B cell (primary cell): ENCODE results near the gene RAB6B. TPM values are rescaled to one million over a fixed set of nuclear protein-coding genes. Genes with fewer than 3 reads are reported as not detected.

Experiments
- ATAC-seq: fragments of 200-7000 bp; cut with Tn5 transposase; one replicate; pipeline ENCODE4 v1.10.0; 2021; ENCODE audit warnings: low read depth, mild to moderate bottlenecking, moderate number of reproducible peaks, moderate library complexity
- CTCF ChIA-PET: fragments of 350-600 bp; sonication (Branson Sonifier 250); formaldehyde crosslinking; loops from one replicate; lab custom pipeline; 2021; ENCODE audit warnings: antibody characterized with exemption, inconsistent platforms; lab: Charles Lee
- POLR2A ChIA-PET: fragments of 350-600 bp; sonication (Branson Sonifier 250); formaldehyde crosslinking; loops from one replicate; lab custom pipeline; 2021; ENCODE audit warnings: antibody characterized with exemption; lab: Charles Lee
- DNase-seq: peaks from one replicate; pipeline ENCODE4 v3.0.0; 2013
- H2AFZ ChIP-seq: 2 replicates; pipeline ENCODE4 v1.6.1; 2012; ENCODE audit warnings: mild to moderate bottlenecking, low read depth, low read length; ENCODE audit not compliant: insufficient read depth, poor library complexity, severe bottlenecking
- H3K27ac ChIP-seq, 2 donors: 1 replicate in 1 of 2; 2 replicates in 1 of 2; pipeline ENCODE4 v1.5.1; 2012 to 2013; ENCODE audit warnings: low read length in 2 of 2, mild to moderate bottlenecking in 2 of 2, moderate library complexity in 1 of 2
- H3K27me3 ChIP-seq, 4 experiments: fragments of 200-600 bp in 1 of 4; sonication (generic) in 1 of 4; replicated peaks in 1 of 4; 1 replicate in 2 of 4; 2 replicates in 2 of 4; pipeline versions ENCODE4 v1.6.1 to v1.7.0; 2013 to 2016; ENCODE audit warnings: low read length in 3 of 4, mild to moderate bottlenecking in 2 of 4, mixed read lengths in 1 of 4, moderate library complexity in 1 of 4; ENCODE audit not compliant: insufficient read depth in 4 of 4, control insufficient read depth in 3 of 4; ENCODE audit errors: control extremely low read depth in 1 of 4
- H3K36me3 ChIP-seq, 2 experiments: replicated peaks in 1 of 2; 1 replicate in 1 of 2; 2 replicates in 1 of 2; pipeline versions ENCODE4 v1.6.1 to v1.7.1; 2013; ENCODE audit warnings: low read length in 1 of 2; ENCODE audit not compliant: insufficient read depth in 2 of 2, control insufficient read depth in 1 of 2; ENCODE audit errors: control extremely low read depth in 1 of 2, extremely low read depth in 1 of 2
- H3K4me1 ChIP-seq, 2 donors: fragments of 200-600 bp in 1 of 2; sonication (generic) in 1 of 2; 1 replicate in 1 of 2; 2 replicates in 1 of 2; pipeline versions ENCODE4 v1.5.1 to v1.6.1; 2013 to 2017; ENCODE audit warnings: low read length in 2 of 2; ENCODE audit not compliant: control insufficient read depth in 2 of 2, insufficient read depth in 2 of 2
- H3K4me2 ChIP-seq: replicated peaks from 2 replicates; pipeline ENCODE3; 2012; ENCODE audit warnings: mild to moderate bottlenecking, low read depth, low read length; ENCODE audit not compliant: poor library complexity, severe bottlenecking
- H3K4me3 ChIP-seq, 5 experiments: fragments of 200-600 bp in 1 of 5; sonication (generic) in 1 of 5; 1 replicate in 3 of 5; 2 replicates in 2 of 5; pipeline versions ENCODE4 v1.5.1 to v1.7.0; 2011 to 2016; ENCODE audit warnings: low read length in 4 of 5, mild to moderate bottlenecking in 4 of 5, low read depth in 2 of 5, control low read depth in 1 of 5, moderate library complexity in 1 of 5; ENCODE audit not compliant: insufficient read depth in 1 of 5; ENCODE audit errors: control extremely low read depth in 1 of 5, extremely low read depth in 1 of 5
- H3K79me2 ChIP-seq: fragments of 200-600 bp; sonication (generic); one replicate; pipeline ENCODE4 v1.6.0; 2016; ENCODE audit warnings: low read length; ENCODE audit not compliant: control insufficient read depth, insufficient read depth
- H3K9ac ChIP-seq: fragments of 200-600 bp; sonication (generic); 2 replicates; pipeline ENCODE4 v1.6.1; 2017; ENCODE audit warnings: mild to moderate bottlenecking, low read length, moderate library complexity
- H3K9me3 ChIP-seq, 3 donors: one replicate each; pipeline versions ENCODE4 v1.6.1 to v1.7.1; 2013; ENCODE audit warnings: low read length in 2 of 3; ENCODE audit not compliant: control insufficient read depth in 2 of 3, insufficient read depth in 1 of 3; ENCODE audit errors: control extremely low read depth in 1 of 3
- H4K20me1 ChIP-seq: 2 replicates; pipeline ENCODE4 v1.6.0; 2012; ENCODE audit warnings: mild to moderate bottlenecking, low read length; ENCODE audit not compliant: insufficient read depth, control insufficient read depth, poor library complexity, severe bottlenecking
- H3K27ac Mint-ChIP-seq: one replicate; pipeline ENCODE4 v1.8.0; 2021; ENCODE audit warnings: mixed read lengths
- H3K27me3 Mint-ChIP-seq: one replicate; pipeline ENCODE4 v1.8.0; 2021; ENCODE audit warnings: mixed read lengths
- H3K4me1 Mint-ChIP-seq: one replicate; pipeline ENCODE4 v1.8.0; 2021; ENCODE audit warnings: mixed read lengths
- H3K4me3 Mint-ChIP-seq: one replicate; pipeline ENCODE4 v1.8.0; 2021; ENCODE audit warnings: mixed read lengths
- H3K9me3 Mint-ChIP-seq: one replicate; pipeline ENCODE4 v1.8.0; 2022; ENCODE audit warnings: mixed read lengths; ENCODE audit not compliant: insufficient read depth
- EZH2 ChIP-seq: IDR thresholded peaks from 2 replicates; pipeline ENCODE4 v1.6.1; 2012; ENCODE audit warnings: borderline replicate concordance, low read depth, mild to moderate bottlenecking, moderate library complexity, low read length; ENCODE audit not compliant: insufficient read depth, poor library complexity, severe bottlenecking
- WGBS: methylation state at CpG from one replicate; pipeline ENCODE4 v1.1.5; 2013; ENCODE audit warnings: missing lambda C conversion rate; ENCODE audit not compliant: insufficient coverage; 5-methylcytosine and 5-hydroxymethylcytosine counted together
- intact Hi-C: fragments of 100-400 bp; cut with micrococcal nuclease; formaldehyde crosslinking; loops from one replicate; pipeline ENCODE4 v1.10.0; 2022
- polyA plus RNA-seq: library from polyadenylated mRNA; depleted of rRNA; stranded (reverse); fragments of >200 nt; gene quantifications from 2 replicates; pipeline ENCODE4 v1.2.3, GENCODE V29; 2012
- total RNA-seq, 2 donors: library from RNA; stranded (reverse); fragments of 120-200 nt in 1 of 2; gene quantifications; 1 replicate in 1 of 2; 2 replicates in 1 of 2; pipeline versions ENCODE4 v1.2.3 to v1.2.4, GENCODE V29; 2013 to 2022
- TF ChIP-seq, protein P1 (sequence below): fragments of 200-600 bp; IDR thresholded peaks from one replicate; pipeline ENCODE4 v1.8.0; 2022; ENCODE audit warnings: antibody characterized with exemption, mild to moderate bottlenecking

The RAB6B gene
- total and polyA plus RNA-seq, 2 donors (not counting 1 experiment from before 2014, with no cell fraction given) = not detected

DNA sequence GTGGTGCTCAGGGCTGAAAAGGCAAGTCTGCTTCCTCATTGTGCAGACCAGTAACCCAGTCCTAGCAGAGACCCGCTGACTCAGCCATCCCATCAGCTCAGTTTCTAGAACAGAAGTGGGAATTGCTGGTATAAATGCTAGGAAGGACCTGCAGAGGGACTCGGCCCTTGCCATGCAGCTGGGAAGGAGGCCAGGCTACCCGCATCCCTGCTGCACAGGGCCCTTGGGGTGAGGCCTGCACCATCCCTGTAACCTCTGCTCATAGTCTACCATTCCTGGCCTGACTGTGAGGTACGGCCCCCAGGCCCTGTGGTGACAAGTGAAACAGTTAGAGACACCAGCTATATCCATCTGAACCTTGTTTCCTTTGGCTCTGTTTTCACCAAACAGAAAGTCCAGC lies 23.5 kb downstream of the RAB6B start:
- no peak overlapping the region for H3K27ac Mint-ChIP-seq
- H3K9me3 Mint-ChIP-seq = no peaks in the 10 kb centered on the region
- 96% methylated on average over 4 of the region's 4 CpGs for WGBS
- no peak for TF ChIP-seq EZH2
- TF ChIP-seq, protein P1, sequence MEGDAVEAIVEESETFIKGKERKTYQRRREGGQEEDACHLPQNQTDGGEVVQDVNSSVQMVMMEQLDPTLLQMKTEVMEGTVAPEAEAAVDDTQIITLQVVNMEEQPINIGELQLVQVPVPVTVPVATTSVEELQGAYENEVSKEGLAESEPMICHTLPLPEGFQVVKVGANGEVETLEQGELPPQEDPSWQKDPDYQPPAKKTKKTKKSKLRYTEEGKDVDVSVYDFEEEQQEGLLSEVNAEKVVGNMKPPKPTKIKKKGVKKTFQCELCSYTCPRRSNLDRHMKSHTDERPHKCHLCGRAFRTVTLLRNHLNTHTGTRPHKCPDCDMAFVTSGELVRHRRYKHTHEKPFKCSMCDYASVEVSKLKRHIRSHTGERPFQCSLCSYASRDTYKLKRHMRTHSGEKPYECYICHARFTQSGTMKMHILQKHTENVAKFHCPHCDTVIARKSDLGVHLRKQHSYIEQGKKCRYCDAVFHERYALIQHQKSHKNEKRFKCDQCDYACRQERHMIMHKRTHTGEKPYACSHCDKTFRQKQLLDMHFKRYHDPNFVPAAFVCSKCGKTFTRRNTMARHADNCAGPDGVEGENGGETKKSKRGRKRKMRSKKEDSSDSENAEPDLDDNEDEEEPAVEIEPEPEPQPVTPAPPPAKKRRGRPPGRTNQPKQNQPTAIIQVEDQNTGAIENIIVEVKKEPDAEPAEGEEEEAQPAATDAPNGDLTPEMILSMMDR = no peak
- ChIA-PET POLR2A (no interaction called here), CTCF (no interaction called here)
- Histone ChIP-seq H3K79me2 (no peaks in the 10 kb centered on the region), H2AFZ (no peak overlapping the region), H3K36me3 (no peaks in the 10 kb centered on the region), H3K27ac (no peak overlapping the region), H3K27me3 (peaks cover 0 to 2% (median 0%) of the 10 kb centered on the region in 4 experiments), H3K4me3 (no peak overlapping the region), H3K4me1 (no peaks in the 10 kb centered on the region), H3K9ac (no peak overlapping the region), H3K9me3 (peaks cover 0 to 5% (median 0%) of the 10 kb centered on the region in 3 donors), H3K4me2 (no peak overlapping the region), H4K20me1 (no peaks in the 10 kb centered on the region)
- H3K4me1 Mint-ChIP-seq = no peaks in the 10 kb centered on the region
- peaks cover 35% of the 10 kb centered on the region for H3K27me3 Mint-ChIP-seq
- ATAC-seq (no peak), DNase-seq (no peak)
- intact Hi-C loops = no loop called here
- H3K4me3 Mint-ChIP-seq = no peak overlapping the region

DNA sequence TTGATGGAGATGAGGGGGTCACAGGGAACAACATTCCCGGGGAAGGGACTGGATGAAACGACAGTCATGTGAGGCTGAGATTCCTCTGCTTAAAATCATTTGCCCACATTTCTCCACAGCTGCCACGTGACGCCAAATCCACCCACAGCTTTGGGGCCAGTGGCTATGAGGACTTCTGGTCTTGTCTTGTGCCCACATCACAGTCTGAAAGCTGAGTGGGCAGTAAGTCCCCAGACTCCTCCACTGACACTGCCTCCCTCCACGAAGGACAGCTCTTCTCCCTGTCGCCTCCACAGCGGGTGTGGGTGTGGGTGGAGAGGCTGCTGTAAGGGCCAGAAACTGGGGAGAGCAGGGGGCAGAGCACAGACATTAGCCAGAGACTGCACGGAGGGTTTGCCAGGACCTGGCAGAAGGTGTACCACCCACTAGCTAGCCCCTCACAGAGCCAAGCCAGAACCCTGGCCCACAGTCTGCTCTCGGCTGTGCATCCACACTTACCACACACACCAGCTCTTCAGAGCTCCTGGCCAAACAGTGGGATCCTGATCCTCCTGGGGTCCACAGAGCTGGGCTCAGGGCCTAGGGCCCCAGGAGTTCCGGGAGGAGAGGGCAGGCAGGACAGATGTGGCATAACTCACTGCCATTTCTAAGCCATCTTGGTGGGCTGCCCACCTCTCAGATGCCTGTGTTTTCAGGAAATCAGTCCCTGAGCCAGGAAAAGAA lies 24.2 kb downstream of the RAB6B start:
- intact Hi-C loops = no loop called here
- H3K27me3 Mint-ChIP-seq = peaks cover 35% of the 10 kb centered on the region
- no peak for ATAC-seq
- DNase-seq = no peak
- no peaks in the 10 kb centered on the region for H3K4me1 Mint-ChIP-seq
- H3K27ac ChIP-seq = no peak overlapping the region
- peaks cover 0 to 2% (median 0%) of the 10 kb centered on the region in 4 experiments for H3K27me3 ChIP-seq
- 89% methylated on average over 6 of the region's 10 CpGs for WGBS
- H3K4me2 ChIP-seq = no peak overlapping the region
- H3K9me3 Mint-ChIP-seq = no peaks in the 10 kb centered on the region
- H3K9ac ChIP-seq = no peak overlapping the region
- no peaks in the 10 kb centered on the region for H3K36me3 ChIP-seq
- H4K20me1 ChIP-seq = no peaks in the 10 kb centered on the region
- TF ChIP-seq EZH2 = no peak
- TF ChIP-seq, protein P1 = no peak
- no peak overlapping the region for H3K27ac Mint-ChIP-seq
- no peak overlapping the region for H3K4me3 ChIP-seq
- H3K79me2 ChIP-seq = no peaks in the 10 kb centered on the region
- POLR2A ChIA-PET = no interaction called here
- peaks cover 0 to 5% (median 0%) of the 10 kb centered on the region in 3 donors for H3K9me3 ChIP-seq
- no peaks in the 10 kb centered on the region for H3K4me1 ChIP-seq
- H3K4me3 Mint-ChIP-seq = no peak overlapping the region
- CTCF ChIA-PET = no interaction called here
- H2AFZ ChIP-seq = no peak overlapping the region
